ENCODE measurements around the gene SYN1. TPM values are rescaled to one million over a fixed set of nuclear protein-coding genes. Genes with fewer than 3 reads are reported as not detected.
A peak's percentile ranks its signal among the peaks of the same experiment; 100 is the strongest.

The SYN1 gene
- total RNA-seq, 1 donor from 2014 or later = 5.3 TPM

GRCh38 chrX:47540754-47541538 is 78.7 kb downstream of the SYN1 start:
- Mint-ChIP-seq H3K27me3 (no peaks in the 10 kb centered on the region), H3K4me1 (ENCODE audit: low read depth) (peaks cover 1% of the 10 kb centered on the region), H3K4me3 (ENCODE audit: low read depth) (no peak overlapping the region), H3K36me3 (ENCODE audit: insufficient read depth) (no peaks in the 10 kb centered on the region), H3K27ac (peak overlapping the region; percentile 24), H3K9me3 (ENCODE audit: low read depth) (no peaks in the 10 kb centered on the region)
- peak; percentile 61 for TF ChIP-seq CTCF (IDR thresholded peaks at IDR 0.05; ENCODE audit: unreplicated experiment)
- peak; percentile 43 for DNase-seq (ENCODE audit: low spot score, unreplicated experiment)

GRCh38 chrX:47539860-47540259 is 79.8 kb downstream of the SYN1 start:
- H3K4me1 Mint-ChIP-seq (ENCODE audit: low read depth) = peaks cover 1% of the 10 kb centered on the region
- no peak for TF ChIP-seq CTCF (IDR thresholded peaks at IDR 0.05; ENCODE audit: unreplicated experiment)
- H3K27me3 Mint-ChIP-seq = no peaks in the 10 kb centered on the region
- DNase-seq (ENCODE audit: low spot score, unreplicated experiment) = no peak
- H3K36me3 Mint-ChIP-seq (ENCODE audit: insufficient read depth) = no peaks in the 10 kb centered on the region
- no peak overlapping the region for H3K4me3 Mint-ChIP-seq (ENCODE audit: low read depth)
- peaks cover 5% of the 10 kb centered on the region for H3K9me3 Mint-ChIP-seq (ENCODE audit: low read depth)
- no peak overlapping the region for H3K27ac Mint-ChIP-seq

GRCh38 chrX:47530049-47530448 is 89.6 kb downstream of the SYN1 start:
- no peak overlapping the region for H3K27ac Mint-ChIP-seq
- no peak for DNase-seq (ENCODE audit: low spot score, unreplicated experiment)
- H3K4me1 Mint-ChIP-seq (ENCODE audit: low read depth) = no peaks in the 10 kb centered on the region
- H3K9me3 Mint-ChIP-seq (ENCODE audit: low read depth) = peaks cover 7% of the 10 kb centered on the region
- TF ChIP-seq CTCF (IDR thresholded peaks at IDR 0.05; ENCODE audit: unreplicated experiment) = no peak
- H3K36me3 Mint-ChIP-seq (ENCODE audit: insufficient read depth) = no peaks in the 10 kb centered on the region
- H3K27me3 Mint-ChIP-seq = no peaks in the 10 kb centered on the region
- H3K4me3 Mint-ChIP-seq (ENCODE audit: low read depth) = no peak overlapping the region

GRCh38 chrX:47529548-47529947 is 90.1 kb downstream of the SYN1 start:
- no peak for DNase-seq (ENCODE audit: low spot score, unreplicated experiment)
- Mint-ChIP-seq H3K36me3 (ENCODE audit: insufficient read depth) (no peaks in the 10 kb centered on the region), H3K4me3 (ENCODE audit: low read depth) (no peak overlapping the region), H3K4me1 (ENCODE audit: low read depth) (no peaks in the 10 kb centered on the region), H3K9me3 (ENCODE audit: low read depth) (peaks cover 7% of the 10 kb centered on the region), H3K27ac (no peak overlapping the region), H3K27me3 (no peaks in the 10 kb centered on the region)
- no peak for TF ChIP-seq CTCF (IDR thresholded peaks at IDR 0.05; ENCODE audit: unreplicated experiment)

- no peak for TF ChIP-seq CTCF (IDR thresholded peaks at IDR 0.05; ENCODE audit: unreplicated experiment)
- peak overlapping the region; percentile 69 for H3K4me3 Mint-ChIP-seq (ENCODE audit: low read depth)
- H3K4me1 Mint-ChIP-seq (ENCODE audit: low read depth) = peaks cover 2% of the 10 kb centered on the region
- H3K36me3 Mint-ChIP-seq (ENCODE audit: insufficient read depth) = no peaks in the 10 kb centered on the region
- H3K27me3 Mint-ChIP-seq = peaks cover 13% of the 10 kb centered on the region
- H3K27ac Mint-ChIP-seq = no peak overlapping the region
- DNase-seq (ENCODE audit: low spot score, unreplicated experiment) = no peak
- peaks cover 2% of the 10 kb centered on the region for H3K9me3 Mint-ChIP-seq (ENCODE audit: low read depth)
Measured at GRCh38 chrX:47523713-47524166, 95.9 kb downstream of the SYN1 start.
